GM15510 (cell line): ENCODE results near the gene OVAAL.

Source experiments
- POLR2A ChIP-seq: IDR thresholded peaks from 3 replicates; pipeline ENCODE4 v1.6.1; 2011; ENCODE audit warnings: borderline replicate concordance; ENCODE audit not compliant: insufficient read length; ENCODE audit errors: extremely low read depth

OVAAL gene

DNA sequence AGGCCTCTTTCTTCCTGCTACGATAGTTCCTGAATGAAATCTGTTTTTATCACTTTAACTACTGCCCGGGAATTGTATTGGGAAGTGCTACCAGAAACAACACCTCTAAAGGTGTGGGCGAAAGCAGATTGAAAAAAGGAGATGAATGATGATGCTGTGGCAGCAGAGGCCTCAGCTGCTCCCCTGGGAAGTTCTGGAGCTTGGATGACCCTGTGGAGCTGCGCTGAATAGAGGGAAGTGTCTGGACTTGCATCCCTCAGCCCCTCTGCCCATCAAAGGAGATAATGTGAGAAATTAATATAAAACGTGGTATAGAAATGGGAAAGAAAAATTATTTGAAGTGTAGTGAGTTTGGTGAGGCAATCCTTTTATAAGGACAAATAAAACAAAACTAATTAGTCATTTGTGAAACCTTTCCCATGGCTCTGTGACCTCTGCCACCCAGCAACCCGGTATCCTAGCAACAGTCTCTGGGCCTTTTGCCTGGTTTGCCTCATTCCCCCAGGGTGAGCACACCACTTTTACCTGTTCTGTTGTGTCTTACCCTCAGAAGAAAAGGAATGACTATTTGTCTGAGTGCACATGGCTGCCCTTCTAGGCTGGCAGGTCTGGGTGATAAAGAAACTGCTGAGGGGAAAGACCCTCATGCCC, 21.3 kb downstream of the OVAAL start:
- no peak for TF ChIP-seq POLR2A

- TF ChIP-seq POLR2A, result no peak
Measured at GRCh38 chr1:180581635-180582039, 22.9 kb downstream of the OVAAL start.

DNA sequence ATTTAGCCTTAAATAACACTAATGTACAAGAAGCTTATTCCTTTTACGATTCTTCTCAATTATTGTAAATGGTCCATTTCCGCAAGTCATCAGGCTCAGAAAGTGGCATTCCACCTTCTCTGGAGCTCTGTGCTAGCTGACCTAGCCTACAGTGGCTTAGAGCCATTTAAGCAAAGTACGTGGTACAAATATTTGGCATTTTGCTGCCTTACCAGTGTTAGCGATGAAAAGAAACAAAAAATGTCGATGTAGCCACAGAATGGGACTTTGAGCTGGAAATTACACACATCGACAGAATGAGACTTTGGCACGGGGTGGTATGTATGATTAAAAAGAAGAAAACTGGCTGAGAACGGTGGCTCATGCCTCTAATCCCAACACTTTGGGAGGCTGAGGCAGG, 26.1 kb downstream of the OVAAL start:
- no peak for TF ChIP-seq POLR2A

- no peak for TF ChIP-seq POLR2A
Measured at GRCh38 chr1:180585994-180586359, 27.2 kb downstream of the OVAAL start.

GRCh38 chr1:180586671-180587155, 27.9 kb downstream of the OVAAL start:
- no peak for TF ChIP-seq POLR2A

GRCh38 chr1:180588121-180588520, 29.4 kb downstream of the OVAAL start:
- no peak for TF ChIP-seq POLR2A

DNA sequence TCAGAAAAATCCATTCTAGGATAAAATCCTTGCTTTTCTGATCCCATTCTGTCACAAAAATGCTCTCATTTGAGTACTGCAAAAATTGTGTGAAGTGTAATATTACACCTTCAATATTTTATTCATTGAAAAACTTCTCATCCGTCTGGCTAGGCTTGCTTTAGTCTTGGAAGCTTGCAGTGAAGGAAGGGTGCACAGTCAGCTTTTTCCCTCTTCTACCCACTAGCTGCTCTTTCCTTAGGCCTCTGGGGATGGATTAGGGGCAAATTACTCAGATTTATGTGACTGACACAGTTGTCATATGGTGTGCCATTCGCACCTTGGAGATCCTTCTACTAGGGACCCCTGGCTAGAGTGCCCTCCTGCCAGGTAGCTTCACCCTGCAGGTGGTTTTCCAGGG, 32.1 kb downstream of the OVAAL start:
- TF ChIP-seq POLR2A, result no peak

DNA sequence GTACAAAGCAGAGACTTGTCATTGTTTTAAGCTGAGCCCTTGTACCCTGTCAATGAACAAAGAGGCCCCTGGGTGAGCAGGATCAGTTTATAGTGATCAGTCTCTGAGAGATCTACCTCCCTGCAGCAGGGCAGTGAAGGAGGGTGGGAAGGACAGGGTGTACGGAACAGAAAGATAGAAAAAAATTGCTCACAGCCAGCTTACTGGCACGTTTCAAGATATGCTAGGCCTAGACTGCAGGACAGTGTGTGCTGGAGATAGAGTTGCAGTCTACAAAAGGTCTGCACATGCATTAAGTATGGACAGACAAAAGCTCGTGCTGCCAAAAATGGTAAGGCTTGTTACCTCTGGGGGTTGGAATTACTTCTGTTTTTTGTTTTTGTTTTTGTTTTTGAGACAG, 34.6 kb downstream of the OVAAL start:
- no peak for TF ChIP-seq POLR2A

DNA sequence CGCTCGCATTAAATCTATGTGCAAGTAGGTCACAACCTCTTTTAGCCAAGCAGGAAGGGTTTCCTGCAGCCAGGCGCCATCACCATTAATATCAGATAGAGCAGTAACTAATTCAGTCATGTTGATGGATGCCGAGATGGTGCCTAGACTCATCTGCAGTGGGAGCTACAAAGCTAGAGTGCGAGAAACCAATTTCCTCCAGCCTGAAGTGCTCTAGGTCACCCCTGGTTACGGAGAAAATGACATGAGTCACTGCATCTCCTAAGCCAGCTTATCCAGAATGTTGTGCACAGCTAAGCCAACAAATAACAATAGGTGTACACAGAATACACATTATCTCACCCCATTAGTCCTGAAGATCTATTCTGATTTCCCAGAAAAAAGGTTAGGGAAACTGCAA, 36.0 kb downstream of the OVAAL start:
- TF ChIP-seq POLR2A, result no peak

DNA sequence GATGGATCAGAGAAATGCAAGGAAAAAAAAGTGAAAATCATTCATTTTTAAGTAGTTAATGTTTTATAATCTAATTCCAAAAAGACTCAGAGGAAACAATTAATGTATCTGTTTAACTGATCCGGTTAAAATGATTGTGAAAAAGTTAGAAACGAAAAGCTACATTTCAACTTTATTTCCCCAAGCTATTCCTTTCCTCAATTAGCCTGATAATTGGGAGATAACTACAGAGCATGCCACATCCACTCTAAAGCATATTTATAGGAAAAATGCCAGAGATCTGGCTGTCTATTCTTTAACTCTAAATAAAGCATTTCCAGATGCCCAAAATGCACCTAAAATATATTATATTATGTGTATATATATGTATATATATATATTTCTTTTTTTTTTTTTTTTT, 37.2 kb downstream of the OVAAL start:
- TF ChIP-seq POLR2A, result no peak

DNA sequence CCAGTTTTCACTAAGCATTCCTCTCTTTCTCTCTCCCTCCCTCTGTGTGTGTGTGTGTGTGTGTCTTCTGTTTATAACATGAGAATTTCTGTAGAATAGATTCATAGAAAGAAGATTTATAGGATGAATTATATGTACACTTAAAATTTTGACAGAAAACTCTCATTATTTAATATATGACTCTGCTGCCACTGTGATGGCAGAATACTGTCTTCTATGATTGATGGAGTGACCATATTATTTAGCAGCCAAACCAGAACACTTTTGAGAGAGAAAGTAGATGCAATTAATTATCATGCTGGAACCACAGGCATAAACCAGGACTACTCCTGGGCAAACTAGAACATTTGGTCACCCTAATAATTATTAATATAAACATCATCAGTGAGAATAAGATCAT, 38.8 kb downstream of the OVAAL start:
- TF ChIP-seq POLR2A, result no peak

DNA sequence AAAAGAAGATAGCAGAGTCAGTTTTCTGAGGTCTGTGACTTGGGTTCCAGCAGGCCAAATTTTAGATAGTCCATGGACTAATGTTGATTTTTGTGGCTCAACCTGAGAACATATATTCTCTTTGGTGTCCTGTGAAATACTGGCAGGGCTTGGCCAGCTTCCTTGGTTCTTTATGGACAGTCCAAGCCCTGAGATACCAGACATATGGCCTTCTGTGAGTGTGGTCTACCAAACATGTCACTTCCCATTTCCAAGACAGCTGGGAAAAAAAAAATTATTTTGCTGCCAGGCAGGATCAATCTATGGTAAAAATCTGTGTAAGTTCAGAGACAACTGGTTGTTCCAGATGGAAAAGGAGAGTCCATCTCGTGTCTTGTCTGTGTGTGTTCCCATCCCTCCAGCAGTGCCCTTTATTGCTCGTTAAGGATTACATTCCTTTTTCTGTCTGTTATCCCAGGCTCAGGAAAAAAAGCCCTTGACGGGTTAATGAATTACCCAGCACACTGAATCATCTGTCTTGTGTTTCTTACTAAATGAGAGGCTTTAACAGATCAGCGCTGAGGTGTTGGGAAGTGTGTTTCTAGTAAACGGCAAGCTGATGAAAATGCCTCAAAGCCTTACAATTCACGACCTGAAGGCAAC, 39.7 kb downstream of the OVAAL start:
- no peak for TF ChIP-seq POLR2A

DNA sequence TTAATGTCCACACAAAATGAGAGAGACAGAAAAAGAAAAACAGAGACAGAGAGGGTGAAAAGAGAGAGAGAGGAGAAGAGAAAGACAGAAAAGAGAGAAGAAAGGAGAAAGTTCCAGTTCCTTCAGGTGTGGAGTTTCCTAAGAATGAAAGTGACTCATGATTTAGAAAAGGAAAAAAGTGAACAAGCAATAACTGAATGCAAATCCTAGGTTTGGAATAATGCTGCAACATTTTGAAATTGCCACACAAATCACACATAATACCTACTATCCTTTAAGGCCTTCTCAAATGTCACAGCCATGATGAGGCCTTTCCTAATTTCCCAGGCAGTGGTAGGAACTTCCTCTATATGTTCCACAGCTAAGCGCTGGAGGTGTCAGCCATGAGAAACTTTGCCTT, 41.6 kb downstream of the OVAAL start:
- TF ChIP-seq POLR2A, result no peak

GRCh38 chr1:180601512-180601911, 42.7 kb downstream of the OVAAL start:
- TF ChIP-seq POLR2A, result no peak

DNA sequence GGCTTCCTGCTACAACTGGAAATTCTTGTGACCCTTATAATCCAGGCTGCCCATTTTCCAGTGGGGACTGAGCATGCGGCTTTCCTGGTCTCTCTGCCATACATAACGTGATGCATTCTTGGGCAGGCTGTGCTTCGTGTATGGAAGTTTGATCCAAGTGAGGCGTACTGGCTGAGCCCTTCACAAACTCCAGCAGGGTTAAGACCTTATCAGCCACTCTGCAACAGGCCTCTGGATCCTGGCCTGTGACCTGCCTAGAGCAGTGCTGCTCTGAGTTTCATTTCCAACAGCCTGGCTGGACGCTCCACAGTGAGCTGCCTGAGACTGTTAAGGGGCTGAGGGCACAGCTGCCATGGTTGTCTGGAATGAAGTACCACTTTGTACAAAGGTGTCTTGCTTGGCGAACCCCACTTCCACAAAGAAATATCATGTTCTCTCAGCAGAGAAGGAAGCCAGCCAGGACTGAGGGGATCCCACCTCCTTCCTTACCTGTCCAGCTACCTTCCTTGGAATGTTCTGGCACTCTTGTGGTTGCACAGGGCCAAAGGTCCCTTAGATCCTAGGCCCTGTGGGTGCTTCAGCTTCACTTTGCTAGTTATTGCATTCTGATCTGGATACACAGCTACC, 44.6 kb downstream of the OVAAL start:
- TF ChIP-seq POLR2A, result no peak

- no peak for TF ChIP-seq POLR2A
Measured at GRCh38 chr1:180603850-180604226, 45.1 kb downstream of the OVAAL start.
